ENCODE data around the gene HES7.

- TF ChIP-seq CTCF (IDR thresholded peaks at IDR 0.05) (no peak), RXRA (IDR thresholded peaks at IDR 0.05; ENCODE audit: borderline replicate concordance, low read depth) (no peak), USF1 (IDR thresholded peaks at IDR 0.05; ENCODE audit: borderline replicate concordance, low read depth) (no peak), REST (IDR thresholded peaks at IDR 0.05; ENCODE audit: low read depth, low read length) (no peak), EP300 (IDR thresholded peaks at IDR 0.05; ENCODE audit: borderline replicate concordance in 1 of 2, low read depth in 1 of 2, low read length in 1 of 2) (no peak), MXI1 (IDR thresholded peaks at IDR 0.05; ENCODE audit: low read depth, low read length) (no peak), POLR2AphosphoS5 (IDR thresholded peaks at IDR 0.05; ENCODE audit: low read depth, low read length) (no peak), GABPA (IDR thresholded peaks at IDR 0.05; ENCODE audit: low read depth) (no peak)
Observed at GRCh38 chr17:8131844-8132441, 8.0 kb upstream of the HES7 start.

Data from SK-N-SH (cell line).